ENCODE results near the gene PTGIS. TPM values are rescaled to one million over a fixed set of nuclear protein-coding genes. Genes with fewer than 3 reads are reported as not detected.
"Not testable (repeated sequence)": the region's sequence is repeated elsewhere in the genome, so short reads cannot be mapped to it uniquely, and the experiment has no call there.

Gene PTGIS
- 10 to 100 TPM in 5 of 6 experiments, 1 to 10 TPM in 1; 9.0 to 30.5 (median 13.7) TPM for total RNA-seq
- long read RNA-seq, result 0 reads

DNA sequence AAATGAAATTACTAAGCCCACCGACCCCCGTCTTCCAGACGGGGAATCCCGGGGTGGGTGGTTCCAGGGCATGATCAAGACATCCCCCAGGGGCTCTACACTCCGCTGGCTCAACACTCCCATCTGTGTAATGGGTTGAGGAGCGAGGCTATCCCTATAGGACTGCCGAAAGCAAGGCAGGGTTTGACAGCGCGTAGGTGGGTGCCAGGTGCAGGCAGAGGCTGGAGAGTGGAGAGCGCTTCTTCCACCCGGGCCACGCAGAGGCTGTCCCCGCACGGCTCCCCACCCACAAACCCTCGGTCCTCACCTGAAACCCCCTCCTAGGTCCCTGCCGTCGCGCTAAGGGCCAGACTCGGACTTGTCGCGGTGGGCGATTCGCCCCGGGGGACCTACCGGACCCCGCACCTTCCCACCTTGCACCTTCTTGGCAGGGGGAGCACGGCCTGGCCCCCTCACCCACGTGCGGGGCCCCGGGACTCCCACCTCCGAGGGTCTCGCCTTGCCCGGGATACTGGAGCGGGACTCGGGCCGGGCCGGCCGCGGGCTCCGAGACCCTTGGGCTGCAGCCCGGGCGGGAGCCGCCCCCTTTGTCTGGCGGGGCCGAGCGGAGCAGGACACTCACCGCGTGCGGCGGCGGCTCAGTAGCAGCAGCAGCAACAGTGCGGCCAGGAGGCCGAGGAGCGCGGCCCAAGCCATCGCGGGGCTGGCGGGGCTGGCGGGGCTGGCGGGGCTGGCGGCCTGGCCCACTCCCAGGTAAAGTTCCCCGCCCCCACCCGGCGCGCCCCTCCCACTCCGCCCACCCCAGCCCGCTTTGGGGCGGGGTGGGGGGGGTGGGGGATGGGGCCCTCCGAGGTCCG lies at the start of gene PTGIS:
TSS of gene PTGIS (minus strand) at position 717 of the 857 bp plus-strand sequence. CDS start at position 696, 21 bp downstream.
- intact Hi-C loops (cut with DNase I), result no loop called here
- no peaks in the 10 kb centered on the region for H3K9me3 ChIP-seq
- WGBS (ENCODE audit: insufficient coverage, low coverage, low lambda C conversion rate, missing lambda C conversion rate), result 1% methylated on average over 12 of the region's 70 CpGs
- H3K4me1 ChIP-seq, result peaks cover 0 to 6% (median 0%) of the 10 kb centered on the region in 4 donors
- ATAC-seq, result peak; percentile 44 to 51 (median 46)
- DNase-seq, result peak in 2 of 3 donors; percentile 30 to 44
- H3K36me3 ChIP-seq, result no peaks in the 10 kb centered on the region
- no peaks in the 10 kb centered on the region for H3K27me3 ChIP-seq
- H3K4me3 ChIP-seq, result peak within 1 kb of the TSS; percentile 29 to 42 (median 36)
- TF ChIP-seq, protein P1, sequence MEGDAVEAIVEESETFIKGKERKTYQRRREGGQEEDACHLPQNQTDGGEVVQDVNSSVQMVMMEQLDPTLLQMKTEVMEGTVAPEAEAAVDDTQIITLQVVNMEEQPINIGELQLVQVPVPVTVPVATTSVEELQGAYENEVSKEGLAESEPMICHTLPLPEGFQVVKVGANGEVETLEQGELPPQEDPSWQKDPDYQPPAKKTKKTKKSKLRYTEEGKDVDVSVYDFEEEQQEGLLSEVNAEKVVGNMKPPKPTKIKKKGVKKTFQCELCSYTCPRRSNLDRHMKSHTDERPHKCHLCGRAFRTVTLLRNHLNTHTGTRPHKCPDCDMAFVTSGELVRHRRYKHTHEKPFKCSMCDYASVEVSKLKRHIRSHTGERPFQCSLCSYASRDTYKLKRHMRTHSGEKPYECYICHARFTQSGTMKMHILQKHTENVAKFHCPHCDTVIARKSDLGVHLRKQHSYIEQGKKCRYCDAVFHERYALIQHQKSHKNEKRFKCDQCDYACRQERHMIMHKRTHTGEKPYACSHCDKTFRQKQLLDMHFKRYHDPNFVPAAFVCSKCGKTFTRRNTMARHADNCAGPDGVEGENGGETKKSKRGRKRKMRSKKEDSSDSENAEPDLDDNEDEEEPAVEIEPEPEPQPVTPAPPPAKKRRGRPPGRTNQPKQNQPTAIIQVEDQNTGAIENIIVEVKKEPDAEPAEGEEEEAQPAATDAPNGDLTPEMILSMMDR (IDR thresholded peaks at IDR 0.05), result no peak
- no peak for TF ChIP-seq POLR2A (IDR thresholded peaks at IDR 0.05)
- peak within 1 kb of the TSS; percentile 52 to 56 (median 53) for H3K27ac ChIP-seq

- not testable (repeated sequence) for ATAC-seq, H3K27ac ChIP-seq, DNase-seq, H3K4me3 ChIP-seq, H3K36me3 ChIP-seq, H3K27me3 ChIP-seq, H3K9me3 ChIP-seq
- WGBS (ENCODE audit: insufficient coverage, low coverage, low lambda C conversion rate, missing lambda C conversion rate), result 63% methylated on average over 2 of the region's 3 CpGs
- intact Hi-C loops (cut with DNase I), result loop anchor here (10.0 kb wide), 3 partner anchors 67 to 227 kb away; no protein-coding TSS in a partner anchor
- peaks cover 0 to 16% (median 6%) of the 10 kb centered on the region in 4 donors for H3K4me1 ChIP-seq
These were observed 49.5 kb upstream of the PTGIS start for GRCh38 chr20:49617394-49617793.

GRCh38 chr20:49616154-49617007 lies 48.4 kb upstream of the PTGIS start:
- Histone ChIP-seq H3K4me1 (peaks cover 0 to 25% (median 6%) of the 10 kb centered on the region in 4 donors), H3K27ac (peak overlapping the region in 2 of 3 donors; percentile 28 to 68), H3K36me3 (no peaks in the 10 kb centered on the region), H3K9me3 (no peaks in the 10 kb centered on the region), H3K4me3 (no peak overlapping the region), H3K27me3 (no peaks in the 10 kb centered on the region)
- 82% methylated on average over 5 of the region's 11 CpGs for WGBS (ENCODE audit: insufficient coverage, low coverage, low lambda C conversion rate, missing lambda C conversion rate)
- DNase-seq, result no peak
- TF ChIP-seq POLR2A (IDR thresholded peaks at IDR 0.05), result no peak
- TF ChIP-seq, protein P1 (IDR thresholded peaks at IDR 0.05), result no peak
- ATAC-seq, result no peak
- intact Hi-C loops (cut with DNase I), result loop anchor here (10.0 kb wide), 3 partner anchors 68 to 228 kb away; no protein-coding TSS in a partner anchor

DNA sequence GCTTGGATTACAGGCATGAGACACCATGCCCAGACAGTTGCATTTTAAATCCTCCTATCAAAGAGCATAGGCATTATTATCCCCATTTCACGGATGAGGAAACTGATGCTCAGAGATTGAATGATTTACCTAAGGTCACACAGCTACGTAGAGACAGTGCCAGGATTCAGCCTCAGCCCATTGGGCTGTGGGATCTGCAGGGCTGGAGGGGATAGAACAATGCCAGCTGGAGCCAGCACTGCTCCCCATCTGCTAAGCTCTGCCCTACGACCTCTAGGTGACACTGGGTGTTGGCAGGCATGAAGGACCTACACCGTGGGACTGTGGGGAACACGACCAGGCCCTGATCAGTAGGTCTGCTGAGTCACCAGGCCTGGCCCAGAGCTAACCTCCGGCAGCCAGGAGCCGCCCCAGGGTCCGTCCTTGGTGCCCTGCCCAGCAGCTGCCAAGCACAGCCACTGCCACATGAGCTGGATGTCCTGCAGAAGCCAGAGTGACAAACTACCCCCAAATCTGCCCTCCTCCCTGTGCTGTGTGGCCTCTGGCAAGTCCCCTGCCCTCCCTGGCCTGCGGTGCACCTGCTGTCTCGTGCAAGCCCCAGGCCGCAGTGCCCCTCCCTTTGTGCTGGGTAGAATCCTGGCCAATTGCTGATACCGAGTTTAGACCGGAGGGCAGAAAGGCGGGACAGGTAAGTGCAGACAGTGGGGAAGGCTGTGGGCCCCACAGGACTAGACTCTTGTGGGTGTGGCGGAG lies 47.6 kb upstream of the PTGIS start:
- intact Hi-C loops (cut with DNase I), result loop anchor here (10.0 kb wide), 3 partner anchors 69 to 229 kb away; no protein-coding TSS in a partner anchor
- 43% methylated on average over 7 of the region's 15 CpGs for WGBS (ENCODE audit: insufficient coverage, low coverage, low lambda C conversion rate, missing lambda C conversion rate)
- H3K36me3 ChIP-seq, result no peaks in the 10 kb centered on the region
- ATAC-seq, result peak; percentile 86 to 93 (median 89)
- peaks cover 0 to 32% (median 7%) of the 10 kb centered on the region in 4 donors for H3K4me1 ChIP-seq
- H3K27ac ChIP-seq, result peak overlapping the region; percentile 10 to 68 (median 28)
- TF ChIP-seq POLR2A (IDR thresholded peaks at IDR 0.05), result peak; percentile 22
- TF ChIP-seq, protein P1 (IDR thresholded peaks at IDR 0.05), result peak in 3 of 4 donors; percentile 10 to 16 (median 15)
- H3K4me3 ChIP-seq, result no peak overlapping the region
- no peaks in the 10 kb centered on the region for H3K9me3 ChIP-seq
- no peaks in the 10 kb centered on the region for H3K27me3 ChIP-seq
- DNase-seq, result peak; percentile 92 to 98 (median 97)

DNA sequence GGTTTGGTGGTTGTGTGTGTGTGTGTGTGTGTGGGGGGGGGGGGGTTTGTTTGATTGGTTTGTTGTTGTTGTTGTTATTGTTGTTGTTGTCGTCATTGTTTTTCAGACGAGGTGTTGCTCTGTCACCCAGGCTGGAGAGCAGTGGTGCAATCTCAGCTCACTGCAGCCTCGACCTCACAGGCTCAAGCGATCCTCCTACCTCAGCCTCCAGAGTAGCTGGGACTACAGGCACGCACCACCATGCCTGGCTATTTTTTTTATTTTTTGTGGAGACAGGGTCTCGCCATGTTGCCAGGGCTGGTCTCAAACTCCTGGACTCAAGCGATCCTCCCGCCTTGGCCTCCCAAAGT lies 47.1 kb upstream of the PTGIS start:
- Histone ChIP-seq H3K27ac (peak overlapping the region; percentile 10 to 28 (median 16)), H3K4me1 (peaks cover 0 to 32% (median 7%) of the 10 kb centered on the region in 4 donors)
- H3K9me3 ChIP-seq, H3K4me3 ChIP-seq, H3K36me3 ChIP-seq, DNase-seq, H3K27me3 ChIP-seq, ATAC-seq: not testable (repeated sequence)
- no CpG with 5 or more reads among the region's 8 CpGs for WGBS (ENCODE audit: insufficient coverage, low coverage, low lambda C conversion rate, missing lambda C conversion rate)
- intact Hi-C loops (cut with DNase I), result loop anchor here (10.0 kb wide), 3 partner anchors 70 to 230 kb away; no protein-coding TSS in a partner anchor

Measured in right lobe of liver (tissue), 6 donors.